H1 (cell line): ENCODE results near the gene TINAG. TPM values are rescaled to one million over a fixed set of nuclear protein-coding genes. Genes with fewer than 3 reads are reported as not detected.

Experiments used
- CTCF ChIA-PET: fragments of 300-600 bp; sonication (Branson Sonifier 250); formaldehyde crosslinking; loops from one replicate; lab custom pipeline; 2021; ENCODE audit not compliant: partially characterized antibody; lab: Charles Lee
- POLR2A ChIA-PET: fragments of 300-600 bp; sonication (Branson Sonifier 250); formaldehyde crosslinking; loops from one replicate; lab custom pipeline; 2021; ENCODE audit warnings: inconsistent platforms; ENCODE audit not compliant: partially characterized antibody; lab: Charles Lee
- DNase-seq, 2 experiments: peaks; one replicate each; pipeline versions ENCODE4 v3.0.0 to v3.0.0-alpha.2; 2010 to 2022; ENCODE audit warnings: low spot score in 2 of 2, low read depth in 1 of 2, mixed read lengths in 1 of 2
- FAIRE-seq: peaks from 2 replicates; lab custom pipeline; 2011; peaks lifted over from hg19 to GRCh38; lab: Jason Lieb, UNC
- H2AFZ ChIP-seq: 2 replicates; pipeline ENCODE4 v1.8.1; 2012; ENCODE audit warnings: low read length, inconsistent platforms
- H2AK5ac ChIP-seq: 2 replicates; pipeline ENCODE4 v1.6.1; 2013; ENCODE audit warnings: low read depth, low read length
- H2BK120ac ChIP-seq: replicated peaks from 2 replicates; pipeline ENCODE3; 2013; ENCODE audit warnings: low read depth, low read length, inconsistent platforms
- H2BK12ac ChIP-seq: 2 replicates; pipeline ENCODE4 v1.6.1; 2013; ENCODE audit warnings: low read depth, low read length
- H2BK15ac ChIP-seq: 2 replicates; pipeline ENCODE4 v1.6.1; 2013; ENCODE audit warnings: low read length
- H2BK20ac ChIP-seq: 2 replicates; pipeline ENCODE4 v1.6.1; 2013; ENCODE audit warnings: low read length
- H2BK5ac ChIP-seq: 2 replicates; pipeline ENCODE4 v1.6.1; 2013; ENCODE audit warnings: low read depth, low read length
- H3K14ac ChIP-seq: 2 replicates; pipeline ENCODE4 v1.6.1; 2013; ENCODE audit warnings: inconsistent platforms; ENCODE audit not compliant: insufficient read length
- H3K18ac ChIP-seq: 2 replicates; pipeline ENCODE4 v1.6.1; 2013; ENCODE audit warnings: low read length; ENCODE audit errors: extremely low read depth
- H3K23ac ChIP-seq: 2 replicates; pipeline ENCODE4 v1.6.1; 2013; ENCODE audit warnings: inconsistent platforms; ENCODE audit not compliant: insufficient read length
- H3K23me2 ChIP-seq: 2 replicates; pipeline ENCODE4 v1.6.1; 2013; ENCODE audit warnings: low read depth, low read length
- H3K27ac ChIP-seq: 2 replicates; pipeline ENCODE4 v1.6.1; 2011; ENCODE audit warnings: low read depth, low read length, inconsistent platforms
- H3K27me3 ChIP-seq, 4 experiments: replicated peaks in 1 of 4; 1 replicate in 1 of 4; 2 replicates in 3 of 4; pipeline versions ENCODE4 v1.6.1 to v1.8.1; 2011 to 2013; ENCODE audit warnings: low read length in 3 of 4, mild to moderate bottlenecking in 3 of 4, inconsistent platforms in 2 of 4, mixed read lengths in 2 of 4, moderate library complexity in 1 of 4; ENCODE audit not compliant: control insufficient read depth in 3 of 4, insufficient read depth in 3 of 4; ENCODE audit errors: extremely low read depth in 1 of 4
- H3K36me3 ChIP-seq, 4 experiments: 2 replicates each; pipeline versions ENCODE4 v1.6.1 to v1.8.1; 2011 to 2013; ENCODE audit warnings: mild to moderate bottlenecking in 4 of 4, low read length in 3 of 4, moderate library complexity in 2 of 4, control low read depth in 1 of 4, inconsistent platforms in 1 of 4; ENCODE audit not compliant: insufficient read depth in 4 of 4, control insufficient read depth in 2 of 4
- H3K4ac ChIP-seq: replicated peaks from 2 replicates; pipeline ENCODE3; 2013; ENCODE audit warnings: low read length, low read depth, mixed read lengths, inconsistent platforms; ENCODE audit not compliant: insufficient read length
- H3K4me1 ChIP-seq, 4 experiments: replicated peaks in 1 of 4; 1 replicate in 1 of 4; 2 replicates in 3 of 4; pipeline versions ENCODE4 v1.6.1 to v1.8.1; 2011 to 2013; ENCODE audit warnings: low read length in 3 of 4, inconsistent platforms in 2 of 4, mixed read lengths in 1 of 4; ENCODE audit not compliant: insufficient read depth in 4 of 4, control insufficient read depth in 3 of 4
- H3K4me2 ChIP-seq, 2 experiments: 2 replicates each; pipeline versions ENCODE4 v1.6.1 to v1.8.1; 2011 to 2013; ENCODE audit warnings: low read depth in 2 of 2, low read length in 2 of 2, control low read depth in 1 of 2, inconsistent platforms in 1 of 2, mild to moderate bottlenecking in 1 of 2; ENCODE audit not compliant: insufficient read depth in 1 of 2
- H3K4me3 ChIP-seq, 4 experiments: fragments of 200-600, 300-600 bp in 1 of 4; sonication (generic), shearing (Covaris generic), sonication (Bioruptor Twin) in 1 of 4; 2 replicates each; pipeline versions ENCODE4 v1.5.1 to v1.8.1; 2011 to 2016; ENCODE audit warnings: low read length in 4 of 4, low read depth in 3 of 4, control low read depth in 2 of 4, inconsistent platforms in 2 of 4, mild to moderate bottlenecking in 2 of 4, mixed read lengths in 1 of 4, moderate library complexity in 1 of 4; ENCODE audit not compliant: insufficient read depth in 2 of 4; ENCODE audit errors: extremely low read depth in 1 of 4
- H3K56ac ChIP-seq: replicated peaks from 2 replicates; pipeline ENCODE3; 2013; ENCODE audit warnings: low read depth, mild to moderate bottlenecking, mixed read lengths, low read length, inconsistent platforms; ENCODE audit not compliant: insufficient read length
- H3K79me1 ChIP-seq: 2 replicates; pipeline ENCODE4 v1.6.1; 2013; ENCODE audit warnings: low read depth, low read length, control low read depth
- H3K79me2 ChIP-seq, 2 experiments: 2 replicates each; pipeline versions ENCODE4 v1.6.1 to v1.8.1; 2012 to 2013; ENCODE audit warnings: low read length in 2 of 2, mild to moderate bottlenecking in 2 of 2, inconsistent platforms in 1 of 2; ENCODE audit not compliant: insufficient read depth in 2 of 2, control insufficient read depth in 1 of 2
- H3K9ac ChIP-seq, 4 experiments: replicated peaks in 1 of 4; 1 replicate in 1 of 4; 2 replicates in 3 of 4; pipeline versions ENCODE4 v1.6.1 to v1.8.1; 2011 to 2013; ENCODE audit warnings: low read depth in 3 of 4, low read length in 3 of 4, control low read depth in 2 of 4, mild to moderate bottlenecking in 2 of 4, moderate library complexity in 2 of 4, inconsistent platforms in 1 of 4; ENCODE audit errors: extremely low read depth in 1 of 4
- H3K9me3 ChIP-seq, 2 experiments: 2 replicates each; pipeline versions ENCODE4 v1.6.1 to v1.8.1; 2012 to 2013; ENCODE audit warnings: mild to moderate bottlenecking in 2 of 2, moderate library complexity in 2 of 2, control low read depth in 1 of 2, inconsistent platforms in 1 of 2, low read depth in 1 of 2, low read length in 1 of 2, mixed read lengths in 1 of 2; ENCODE audit not compliant: insufficient read depth in 2 of 2
- H4K20me1 ChIP-seq, 2 experiments: replicated peaks in 1 of 2; 2 replicates each; pipeline versions ENCODE3 to v1.8.1; 2011 to 2013; ENCODE audit warnings: inconsistent platforms in 2 of 2, low read length in 2 of 2, mild to moderate bottlenecking in 1 of 2; ENCODE audit not compliant: insufficient read depth in 2 of 2, control insufficient read depth in 1 of 2
- H4K5ac ChIP-seq: 2 replicates; pipeline ENCODE4 v1.6.1; 2013; ENCODE audit warnings: low read length, low read depth, mixed read lengths, inconsistent platforms; ENCODE audit not compliant: insufficient read length
- H4K8ac ChIP-seq: 2 replicates; pipeline ENCODE4 v1.8.0; 2013; ENCODE audit warnings: mild to moderate bottlenecking, moderate library complexity, low read length, inconsistent platforms; ENCODE audit not compliant: insufficient read depth; ENCODE audit errors: extremely low read depth
- H4K91ac ChIP-seq: replicated peaks from 2 replicates; pipeline ENCODE3; 2013; ENCODE audit warnings: low read length, mixed read lengths, inconsistent platforms; ENCODE audit not compliant: insufficient read length
- JUND ChIP-seq: IDR thresholded peaks from 2 replicates; pipeline ENCODE4 v1.6.1; 2011; ENCODE audit warnings: mild to moderate bottlenecking, improper control_type of control experiment, low read length
- RNF2 ChIP-seq: fragments of 200-900, 300-1000 bp; sonication (generic); IDR thresholded peaks from 2 replicates; pipeline ENCODE4 v1.7.1; 2016; ENCODE audit warnings: borderline replicate concordance, low read depth, mild to moderate bottlenecking, antibody characterized with exemption, low read length; ENCODE audit not compliant: poor library complexity, severe bottlenecking; ENCODE audit errors: missing control alignments
- WGBS, 2 experiments: shearing (Covaris generic) in 1 of 2; methylation state at CpG; one replicate each; pipeline versions ENCODE4 v1.1.6 to v1.1.7; 2013 to 2015; ENCODE audit warnings: low lambda C conversion rate in 2 of 2, mixed read lengths in 2 of 2, inconsistent platforms in 1 of 2, low coverage in 1 of 2, missing lambda C conversion rate in 1 of 2; ENCODE audit not compliant: insufficient replicate concordance in 2 of 2, insufficient coverage in 1 of 2, insufficient read length in 1 of 2; ENCODE audit errors: extremely low coverage in 1 of 2, missing lambda C conversion rate in 1 of 2; 5-methylcytosine and 5-hydroxymethylcytosine counted together
- polyA plus RNA-seq, 7 experiments: library from polyadenylated mRNA; depleted of rRNA in 3 of 7; stranded (reverse) in 5 of 7; unstranded in 2 of 7; fragments of >200 nt in 5 of 7; fragments of 200-250 nt in 2 of 7; gene quantifications; 1 replicate in 5 of 7; 2 replicates in 1 of 7; 4 replicates in 1 of 7; pipeline versions ENCODE4 v1.2.1 to v1.2.3, GENCODE V29; 2011 to 2013; ENCODE audit warnings: missing spikeins in 2 of 7, mixed read lengths in 2 of 7
- total RNA-seq: library from RNA; stranded (reverse); fragmentation: NEBNext Ultra II Directional; extraction: Animal tissue kit (Norgen Biotek cat#: 25700); gene quantifications from 2 replicates; pipeline ENCODE4 v1.2.1, GENCODE V29; 2021

Gene TINAG
- total and polyA plus RNA-seq, 2 of the 8 experiments (the other 6 are each of a cell fraction or from before 2014, with no cell fraction given): not detected

- H2BK120ac ChIP-seq: no peak overlapping the region
- no peak overlapping the region for H2BK15ac ChIP-seq
- H3K56ac ChIP-seq: no peak overlapping the region
- no peak overlapping the region for H3K9ac ChIP-seq
- H2BK5ac ChIP-seq: no peak overlapping the region
- WGBS, 2 experiments: 71% methylated on average over 1 of the region's 1 CpG; no CpG with 5 or more reads in 1 of the 2 experiments
- no peak overlapping the region for H3K27ac ChIP-seq
- no peak overlapping the region for H2BK12ac ChIP-seq
- no peak overlapping the region for H2BK20ac ChIP-seq
- H3K79me1 ChIP-seq: no peaks in the 10 kb centered on the region
- no peaks in the 10 kb centered on the region for H3K27me3 ChIP-seq
- no peak overlapping the region for H3K23ac ChIP-seq
- H3K79me2 ChIP-seq: no peaks in the 10 kb centered on the region
- H2AK5ac ChIP-seq: no peak overlapping the region
- H3K23me2 ChIP-seq: no peaks in the 10 kb centered on the region; the same call in 1 of the 2 replicates
- H3K4me3 ChIP-seq: no peak overlapping the region
- H3K14ac ChIP-seq: no peak overlapping the region
- H4K91ac ChIP-seq: no peak overlapping the region
- H3K4me1 ChIP-seq: no peaks in the 10 kb centered on the region
- H2AFZ ChIP-seq: no peak overlapping the region
- no peaks in the 10 kb centered on the region for H4K20me1 ChIP-seq
- ChIA-PET POLR2A (no interaction called here), CTCF (no interaction called here)
- H4K8ac ChIP-seq: no peak overlapping the region
- no peaks in the 10 kb centered on the region for H3K36me3 ChIP-seq
- no peak overlapping the region for H4K5ac ChIP-seq
- no peaks in the 10 kb centered on the region for H3K9me3 ChIP-seq
- no peak overlapping the region for H3K4ac ChIP-seq
- H3K4me2 ChIP-seq: no peak overlapping the region
- DNase-seq (no peak), FAIRE-seq (no peak)
- no peak overlapping the region for H3K18ac ChIP-seq
- TF ChIP-seq RNF2 (no peak), JUND (no peak)
Observed at GRCh38 chr6:54427396-54427937, 119.2 kb downstream of the TINAG start.
